ENCODE measurements around the gene CEP164. TPM values are rescaled to one million over a fixed set of nuclear protein-coding genes. Genes with fewer than 3 reads are reported as not detected.
A peak's percentile ranks its signal among the peaks of the same experiment; 100 is the strongest.
"Not testable (repeated sequence)": the region's sequence is repeated elsewhere in the genome, so short reads cannot be mapped to it uniquely, and the experiment has no call there.

Gene CEP164
- total RNA-seq, 3 donors from 2014 or later: 35.7 to 44.0 (median 36.5) TPM

DNA sequence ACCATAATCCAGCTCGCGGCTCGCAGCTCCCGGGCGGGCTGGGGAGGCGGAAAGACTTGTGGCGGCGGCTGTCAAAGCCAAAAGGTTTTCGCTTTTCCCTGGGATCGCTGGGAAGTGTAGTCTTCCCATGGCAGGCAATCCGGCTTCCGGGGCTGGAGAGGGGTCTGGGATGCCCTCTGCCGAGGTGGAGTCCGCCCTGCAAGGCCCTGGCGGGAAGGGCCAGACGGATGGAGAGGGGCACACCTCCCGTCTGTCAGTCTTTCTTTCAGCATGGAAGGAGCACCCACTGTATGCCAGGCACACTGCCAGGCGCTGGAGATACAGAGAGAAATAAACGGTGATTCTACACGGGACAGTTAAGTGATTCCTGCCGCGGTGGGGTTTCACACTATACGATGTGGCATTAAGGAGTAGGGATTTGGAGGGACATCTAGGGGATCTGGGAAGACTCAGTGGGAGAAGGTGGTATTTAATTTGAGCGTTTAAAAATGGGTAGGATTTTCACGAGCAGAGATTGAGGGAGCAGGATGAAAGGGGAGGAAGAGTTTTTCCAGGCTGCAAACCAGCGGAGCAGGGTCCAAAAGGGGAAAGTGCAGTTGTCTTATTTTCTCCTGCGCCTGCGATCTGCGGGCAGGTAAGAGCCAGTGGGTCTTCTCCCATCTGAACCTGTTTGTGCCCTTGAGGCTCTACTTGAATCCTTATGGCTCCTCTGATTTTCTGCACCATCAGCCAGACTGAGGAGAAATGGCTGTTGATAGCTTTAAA, 11.3 kb upstream of the CEP164 start, which contains the start of gene BACE1:
BACE1 (minus strand) TSS at position 60 of the 765 bp plus-strand sequence. CDS start 461 bp downstream, outside the sequence.
- peaks cover 13% of the 10 kb centered on the region for H3K4me1 Mint-ChIP-seq (ENCODE audit: low read depth)
- H3K27me3 Mint-ChIP-seq (ENCODE audit: low read depth): peaks cover 27% of the 10 kb centered on the region
- no peak for DNase-seq
- peak within 1 kb of the TSS; percentile 78 for H3K4me3 Mint-ChIP-seq
- H3K36me3 Mint-ChIP-seq (ENCODE audit: insufficient read depth): no peaks in the 10 kb centered on the region
- peak; percentile 33 to 39 for ATAC-seq
- no peaks in the 10 kb centered on the region for H3K9me3 Mint-ChIP-seq

- no peaks in the 10 kb centered on the region for H3K36me3 Mint-ChIP-seq (ENCODE audit: insufficient read depth)
- ATAC-seq: no peak
These were observed 8.9 kb upstream of the CEP164 start for GRCh38 chr11:117318738-117319137.

DNA sequence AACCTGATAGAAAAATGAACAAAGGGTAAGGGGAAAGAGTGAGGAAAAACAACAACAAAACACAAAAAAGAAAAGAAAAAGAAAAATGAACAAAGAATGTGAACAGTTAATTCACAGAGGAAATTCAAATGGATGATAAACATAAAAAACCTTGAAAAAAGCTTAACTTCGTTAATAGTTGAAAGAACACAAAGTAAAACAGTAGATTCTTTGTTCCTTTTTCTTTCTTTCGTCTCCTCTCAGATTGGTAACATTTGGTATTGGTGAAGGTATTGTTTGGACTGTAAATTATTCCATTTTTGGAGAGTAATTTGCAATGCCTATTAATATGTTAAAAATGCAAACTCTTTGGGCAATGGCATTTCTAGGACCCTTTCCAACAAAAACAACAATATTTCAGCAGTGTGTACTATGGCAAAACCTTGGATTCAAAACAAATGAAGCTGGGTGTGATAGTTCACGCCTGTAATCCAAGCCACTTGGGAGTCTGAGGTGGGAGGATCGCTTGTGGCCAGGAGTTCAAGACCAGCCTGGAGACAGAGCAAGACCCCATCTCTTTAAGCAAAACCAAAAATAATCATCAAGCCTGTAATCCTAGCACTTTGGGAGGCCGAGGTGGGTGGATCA, 8.3 kb upstream of the CEP164 start:
- ATAC-seq: no peak
- DNase-seq: no peak
- Mint-ChIP-seq H3K27me3 (ENCODE audit: low read depth) (peaks cover 23% of the 10 kb centered on the region), H3K36me3 (ENCODE audit: insufficient read depth) (no peaks in the 10 kb centered on the region), H3K4me1 (ENCODE audit: low read depth) (peaks cover 12% of the 10 kb centered on the region), H3K4me3 (no peak overlapping the region), H3K9me3 (no peaks in the 10 kb centered on the region)

More at GRCh38 chr11:117318738-117319137, 8.9 kb upstream of the CEP164 start:
- Mint-ChIP-seq H3K9me3 (no peaks in the 10 kb centered on the region), H3K27me3 (ENCODE audit: low read depth) (peaks cover 27% of the 10 kb centered on the region), H3K4me1 (ENCODE audit: low read depth) (peaks cover 13% of the 10 kb centered on the region), H3K4me3 (no peak overlapping the region)
- DNase-seq: no peak

GRCh38 chr11:117327255-117327566, 443 bp upstream of the CEP164 start:
- not testable (repeated sequence) for ATAC-seq; H3K27me3 Mint-ChIP-seq (ENCODE audit: low read depth); H3K9me3 Mint-ChIP-seq; DNase-seq; H3K36me3 Mint-ChIP-seq (ENCODE audit: insufficient read depth); H3K4me3 Mint-ChIP-seq
- peaks cover 14% of the 10 kb centered on the region for H3K4me1 Mint-ChIP-seq (ENCODE audit: low read depth)

- H3K27me3 Mint-ChIP-seq (ENCODE audit: low read depth): no peaks in the 10 kb centered on the region
- ATAC-seq (peak; percentile 8), DNase-seq (no peak)
- H3K9me3 Mint-ChIP-seq: no peaks in the 10 kb centered on the region
- no peak overlapping the region for H3K4me3 Mint-ChIP-seq
- peaks cover 16% of the 10 kb centered on the region for H3K4me1 Mint-ChIP-seq (ENCODE audit: low read depth)
- H3K36me3 Mint-ChIP-seq (ENCODE audit: insufficient read depth): peaks cover 5% of the 10 kb centered on the region
These were observed 839 bp downstream of the CEP164 start for GRCh38 chr11:117328375-117329010.

- DNase-seq: no peak
- no peak for ATAC-seq
- H3K27me3 Mint-ChIP-seq (ENCODE audit: low read depth): no peaks in the 10 kb centered on the region
- H3K4me1 Mint-ChIP-seq (ENCODE audit: low read depth): peaks cover 14% of the 10 kb centered on the region
- H3K4me3 Mint-ChIP-seq: no peak overlapping the region
- H3K36me3 Mint-ChIP-seq (ENCODE audit: insufficient read depth): peaks cover 28% of the 10 kb centered on the region
- no peaks in the 10 kb centered on the region for H3K9me3 Mint-ChIP-seq
These were observed 5.2 kb downstream of the CEP164 start for GRCh38 chr11:117332843-117333242.

- H3K4me3 Mint-ChIP-seq: no peak overlapping the region
- DNase-seq: no peak
- no peak for ATAC-seq
These were observed 6.3 kb downstream of the CEP164 start for GRCh38 chr11:117333917-117334316.

DNA sequence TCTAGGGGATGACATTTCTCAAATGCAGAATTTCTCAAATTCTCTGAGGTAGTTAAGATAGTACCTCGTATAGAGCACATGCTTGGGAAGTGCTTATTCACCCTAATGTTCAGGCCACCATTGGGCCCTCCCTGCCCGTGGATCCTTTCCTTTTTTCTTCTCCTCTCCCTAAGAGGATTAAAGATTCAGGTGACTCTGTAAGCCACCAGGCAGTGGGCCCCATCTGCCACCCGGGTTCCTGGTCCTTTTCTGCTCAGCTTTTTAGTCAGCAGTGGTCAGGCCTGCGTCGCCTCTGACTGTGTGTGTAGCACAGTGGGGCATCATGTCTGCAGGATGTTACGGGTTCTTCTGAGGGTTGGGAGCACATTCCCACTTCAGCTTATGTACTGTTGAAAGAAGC, 7.2 kb downstream of the CEP164 start:
- Mint-ChIP-seq H3K9me3 (no peaks in the 10 kb centered on the region), H3K4me3 (no peak overlapping the region), H3K27me3 (ENCODE audit: low read depth) (no peaks in the 10 kb centered on the region), H3K4me1 (ENCODE audit: low read depth) (peaks cover 15% of the 10 kb centered on the region), H3K36me3 (ENCODE audit: insufficient read depth) (peaks cover 36% of the 10 kb centered on the region)
- DNase-seq: no peak
- ATAC-seq: no peak

More at GRCh38 chr11:117333917-117334316, 6.3 kb downstream of the CEP164 start:
- H3K36me3 Mint-ChIP-seq (ENCODE audit: insufficient read depth): peaks cover 34% of the 10 kb centered on the region
- H3K27me3 Mint-ChIP-seq (ENCODE audit: low read depth): no peaks in the 10 kb centered on the region
- H3K4me1 Mint-ChIP-seq (ENCODE audit: low read depth): peaks cover 17% of the 10 kb centered on the region
- H3K9me3 Mint-ChIP-seq: no peaks in the 10 kb centered on the region

GRCh38 chr11:117335399-117335798, 7.7 kb downstream of the CEP164 start:
- Mint-ChIP-seq H3K9me3 (no peaks in the 10 kb centered on the region), H3K36me3 (ENCODE audit: insufficient read depth) (peaks cover 40% of the 10 kb centered on the region), H3K27me3 (ENCODE audit: low read depth) (no peaks in the 10 kb centered on the region), H3K4me3 (no peak overlapping the region), H3K4me1 (ENCODE audit: low read depth) (peaks cover 11% of the 10 kb centered on the region)
- ATAC-seq: no peak
- DNase-seq: no peak

DNA sequence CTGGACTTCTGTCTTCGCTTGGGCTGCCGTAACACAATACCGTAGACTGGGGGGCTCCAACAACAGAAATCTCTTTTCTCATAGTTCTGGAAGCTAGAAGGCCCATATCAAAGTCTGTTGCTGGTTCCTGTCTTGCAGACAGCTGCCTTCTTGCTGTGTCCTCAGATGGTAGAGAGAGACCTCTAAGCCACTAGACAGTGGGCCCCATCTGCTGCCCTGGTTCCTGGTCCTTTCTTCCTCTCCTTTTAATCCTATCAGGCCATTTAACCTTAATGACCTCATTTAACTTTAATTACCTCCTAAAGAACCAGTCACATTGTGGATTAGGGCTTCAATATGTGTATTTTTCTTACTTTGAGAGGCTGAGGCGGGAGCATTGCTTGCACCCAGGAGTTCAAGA, 9.4 kb downstream of the CEP164 start:
- H3K36me3 Mint-ChIP-seq (ENCODE audit: insufficient read depth): peaks cover 46% of the 10 kb centered on the region
- no peaks in the 10 kb centered on the region for H3K27me3 Mint-ChIP-seq (ENCODE audit: low read depth)
- ATAC-seq (no peak), DNase-seq (no peak)
- no peak overlapping the region for H3K4me3 Mint-ChIP-seq
- H3K9me3 Mint-ChIP-seq: no peaks in the 10 kb centered on the region
- H3K4me1 Mint-ChIP-seq (ENCODE audit: low read depth): peaks cover 6% of the 10 kb centered on the region

DNA sequence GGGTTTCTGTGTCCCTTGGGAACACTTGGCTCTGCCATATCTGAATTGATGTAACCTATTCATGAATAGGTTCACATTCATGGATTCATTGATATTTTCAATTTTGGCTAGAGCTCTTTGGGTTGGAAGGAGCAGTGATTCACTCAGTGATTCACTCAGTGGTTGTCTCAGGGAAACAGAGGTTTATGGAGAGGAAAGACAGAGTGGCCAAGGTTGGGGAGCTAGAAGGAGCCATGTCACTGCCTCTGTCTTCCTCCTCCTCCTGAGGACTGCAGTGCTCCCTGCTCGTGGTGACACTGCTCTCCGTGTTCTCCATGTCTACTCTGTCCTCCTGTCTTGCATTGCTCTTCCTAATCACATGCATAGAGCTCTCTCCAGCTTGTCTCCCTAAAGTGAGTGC, 17.4 kb downstream of the CEP164 start:
- H3K9me3 Mint-ChIP-seq: no peaks in the 10 kb centered on the region
- no peaks in the 10 kb centered on the region for H3K27me3 Mint-ChIP-seq (ENCODE audit: low read depth)
- DNase-seq (no peak), ATAC-seq (no peak)
- H3K36me3 Mint-ChIP-seq (ENCODE audit: insufficient read depth): peaks cover 38% of the 10 kb centered on the region
- H3K4me3 Mint-ChIP-seq: no peak overlapping the region
- H3K4me1 Mint-ChIP-seq (ENCODE audit: low read depth): no peaks in the 10 kb centered on the region

- H3K4me1 Mint-ChIP-seq (ENCODE audit: low read depth): no peaks in the 10 kb centered on the region
These were observed 26.9 kb downstream of the CEP164 start for GRCh38 chr11:117354550-117354949.

GRCh38 chr11:117356126-117356890, 28.7 kb downstream of the CEP164 start:
- Mint-ChIP-seq H3K27me3 (ENCODE audit: low read depth) (no peaks in the 10 kb centered on the region), H3K9me3 (no peaks in the 10 kb centered on the region), H3K4me3 (no peak overlapping the region), H3K4me1 (ENCODE audit: low read depth) (no peaks in the 10 kb centered on the region), H3K36me3 (ENCODE audit: insufficient read depth) (peaks cover 45% of the 10 kb centered on the region)
- ATAC-seq (no peak), DNase-seq (no peak)

More at GRCh38 chr11:117354550-117354949, 26.9 kb downstream of the CEP164 start:
- DNase-seq: no peak
- H3K36me3 Mint-ChIP-seq (ENCODE audit: insufficient read depth): peaks cover 38% of the 10 kb centered on the region
- H3K9me3 Mint-ChIP-seq: no peaks in the 10 kb centered on the region
- no peak overlapping the region for H3K4me3 Mint-ChIP-seq
- H3K27me3 Mint-ChIP-seq (ENCODE audit: low read depth): no peaks in the 10 kb centered on the region
- ATAC-seq: no peak

DNA sequence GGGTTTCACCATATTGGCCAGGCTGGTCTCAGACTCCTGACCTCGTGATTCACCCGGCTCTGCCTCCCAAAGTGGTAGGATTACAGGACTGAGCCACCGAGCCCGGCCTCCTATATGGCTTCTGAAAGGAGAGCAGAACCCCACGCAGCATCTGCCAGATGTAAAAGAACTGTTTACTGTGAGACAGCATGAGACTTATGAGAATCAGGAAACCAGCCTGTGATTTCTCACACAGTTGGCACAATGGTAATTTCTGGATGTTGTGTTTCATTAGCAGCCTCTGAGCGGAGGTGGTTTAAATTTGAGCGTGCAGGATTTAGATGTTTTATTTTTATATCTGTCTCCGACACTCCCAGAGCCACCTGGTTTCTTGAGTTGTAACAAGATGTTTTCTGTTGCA, 33.8 kb downstream of the CEP164 start:
- no peaks in the 10 kb centered on the region for H3K9me3 Mint-ChIP-seq
- ATAC-seq: no peak
- H3K4me1 Mint-ChIP-seq (ENCODE audit: low read depth): no peaks in the 10 kb centered on the region
- no peaks in the 10 kb centered on the region for H3K27me3 Mint-ChIP-seq (ENCODE audit: low read depth)
- H3K36me3 Mint-ChIP-seq (ENCODE audit: insufficient read depth): peaks cover 52% of the 10 kb centered on the region
- no peak overlapping the region for H3K4me3 Mint-ChIP-seq
- no peak for DNase-seq

Measured in activated T-cell treated with anti-CD3 and anti-CD28 coated beads, Interleukin-2, amount 50 U/mL, for 4 hours (primary cell).